Endometrium (tissue), 2 donors: Measurements from ENCODE around the gene VASP.

Experiments used
- FAIRE-seq: peaks from 2 replicates; lab custom pipeline; 2012; peaks lifted over from hg19 to GRCh38; lab: Jason Lieb, UNC
- donor health status: control.
- donor health status: control.

VASP gene

DNA sequence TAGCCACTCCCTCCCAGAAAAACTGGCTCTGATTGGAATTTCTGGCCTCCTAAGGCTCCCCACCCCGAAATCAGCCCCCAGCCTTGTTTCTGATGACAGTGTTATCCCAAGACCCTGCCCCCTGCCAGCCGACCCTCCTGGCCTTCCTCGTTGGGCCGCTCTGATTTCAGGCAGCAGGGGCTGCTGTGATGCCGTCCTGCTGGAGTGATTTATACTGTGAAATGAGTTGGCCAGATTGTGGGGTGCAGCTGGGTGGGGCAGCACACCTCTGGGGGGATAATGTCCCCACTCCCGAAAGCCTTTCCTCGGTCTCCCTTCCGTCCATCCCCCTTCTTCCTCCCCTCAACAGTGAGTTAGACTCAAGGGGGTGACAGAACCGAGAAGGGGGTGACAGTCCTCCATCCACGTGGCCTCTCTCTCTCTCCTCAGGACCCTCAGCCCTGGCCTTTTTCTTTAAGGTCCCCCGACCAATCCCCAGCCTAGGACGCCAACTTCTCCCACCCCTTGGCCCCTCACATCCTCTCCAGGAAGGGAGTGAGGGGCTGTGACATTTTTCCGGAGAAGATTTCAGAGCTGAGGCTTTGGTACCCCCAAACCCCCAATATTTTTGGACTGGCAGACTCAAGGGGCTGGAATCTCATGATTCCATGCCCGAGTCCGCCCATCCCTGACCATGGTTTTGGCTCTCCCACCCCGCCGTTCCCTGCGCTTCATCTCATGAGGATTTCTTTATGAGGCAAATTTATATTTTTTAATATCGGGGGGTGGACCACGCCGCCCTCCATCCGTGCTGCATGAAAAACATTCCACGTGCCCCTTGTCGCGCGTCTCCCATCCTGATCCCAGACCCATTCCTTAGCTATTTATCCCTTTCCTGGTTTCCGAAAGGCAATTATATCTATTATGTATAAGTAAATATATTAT lies 33.3 kb upstream of the VASP start:
- no peak for FAIRE-seq

DNA sequence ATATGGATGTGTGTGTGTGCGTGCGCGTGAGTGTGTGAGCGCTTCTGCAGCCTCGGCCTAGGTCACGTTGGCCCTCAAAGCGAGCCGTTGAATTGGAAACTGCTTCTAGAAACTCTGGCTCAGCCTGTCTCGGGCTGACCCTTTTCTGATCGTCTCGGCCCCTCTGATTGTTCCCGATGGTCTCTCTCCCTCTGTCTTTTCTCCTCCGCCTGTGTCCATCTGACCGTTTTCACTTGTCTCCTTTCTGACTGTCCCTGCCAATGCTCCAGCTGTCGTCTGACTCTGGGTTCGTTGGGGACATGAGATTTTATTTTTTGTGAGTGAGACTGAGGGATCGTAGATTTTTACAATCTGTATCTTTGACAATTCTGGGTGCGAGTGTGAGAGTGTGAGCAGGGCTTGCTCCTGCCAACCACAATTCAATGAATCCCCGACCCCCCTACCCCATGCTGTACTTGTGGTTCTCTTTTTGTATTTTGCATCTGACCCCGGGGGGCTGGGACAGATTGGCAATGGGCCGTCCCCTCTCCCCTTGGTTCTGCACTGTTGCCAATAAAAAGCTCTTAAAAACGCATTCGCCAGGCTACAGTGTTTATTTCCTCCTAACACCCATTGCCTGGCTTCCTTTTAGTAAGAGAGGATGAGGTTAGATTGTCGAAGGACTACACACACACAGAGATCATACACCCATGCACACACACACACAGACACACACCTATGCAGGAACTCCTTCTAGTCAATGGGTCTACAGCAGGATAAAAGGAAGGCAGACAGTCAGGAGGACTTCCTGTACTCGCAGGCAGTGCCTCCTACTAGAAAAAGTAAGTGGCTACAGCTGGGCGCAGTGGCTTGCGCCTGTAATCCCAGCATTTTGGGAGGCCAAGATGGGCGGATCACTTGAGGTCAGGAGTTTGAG lies 32.4 kb upstream of the VASP start:
- no peak for FAIRE-seq

DNA sequence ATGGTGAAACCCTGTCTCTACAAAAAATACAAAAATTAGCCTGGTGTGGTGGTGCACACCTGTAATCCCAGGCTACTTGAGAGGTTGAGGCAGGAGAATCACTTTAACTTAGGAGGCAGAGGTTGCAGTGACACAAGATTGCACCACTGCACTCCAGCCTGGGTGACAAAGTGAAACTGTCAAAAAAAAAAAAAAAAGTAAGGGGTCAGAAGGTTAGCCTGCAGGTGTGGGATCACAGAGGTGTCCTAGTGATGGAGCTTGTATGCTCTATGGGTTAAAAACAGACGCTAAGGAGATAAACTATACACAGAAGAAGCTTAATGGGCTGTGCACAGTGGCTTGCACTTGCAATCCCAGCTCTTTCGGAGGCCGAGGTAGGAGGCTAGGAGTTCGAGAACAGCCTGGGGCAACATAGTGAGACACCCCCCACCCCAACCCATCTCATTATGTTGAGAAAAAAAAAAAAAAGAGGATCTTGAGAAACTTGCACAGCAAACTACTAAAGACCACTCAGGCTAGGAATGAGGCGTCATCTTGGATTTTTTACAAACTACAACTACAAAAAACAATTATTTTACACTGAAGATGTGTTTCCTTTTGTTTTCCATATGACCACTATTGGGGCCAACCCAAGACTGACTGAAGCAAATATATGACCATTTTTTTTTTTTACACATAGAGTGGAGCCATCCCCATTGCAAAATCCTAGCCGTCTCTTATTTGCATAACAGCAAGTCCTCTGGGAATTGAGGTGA lies 31.6 kb upstream of the VASP start:
- FAIRE-seq = no peak

DNA sequence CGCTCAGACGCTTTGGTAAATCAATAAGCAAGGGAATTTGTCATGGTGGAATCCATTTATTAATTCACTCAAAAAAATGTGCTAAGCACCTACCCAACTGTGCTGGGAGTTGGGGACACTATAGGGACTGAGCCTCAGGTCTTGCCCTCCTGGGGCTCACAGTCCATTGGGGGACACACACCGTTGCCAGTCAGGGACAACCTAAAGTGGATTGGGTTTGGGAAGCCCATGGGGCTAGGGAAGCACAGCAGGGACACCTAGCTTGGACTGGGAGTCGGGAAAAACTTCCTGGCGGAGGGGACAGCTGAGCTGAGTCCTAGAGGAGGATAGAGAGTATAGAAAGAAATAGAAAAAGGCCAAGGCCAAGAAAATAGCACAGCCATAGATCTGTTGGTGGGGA lies 31.0 kb upstream of the VASP start:
- FAIRE-seq = no peak

DNA sequence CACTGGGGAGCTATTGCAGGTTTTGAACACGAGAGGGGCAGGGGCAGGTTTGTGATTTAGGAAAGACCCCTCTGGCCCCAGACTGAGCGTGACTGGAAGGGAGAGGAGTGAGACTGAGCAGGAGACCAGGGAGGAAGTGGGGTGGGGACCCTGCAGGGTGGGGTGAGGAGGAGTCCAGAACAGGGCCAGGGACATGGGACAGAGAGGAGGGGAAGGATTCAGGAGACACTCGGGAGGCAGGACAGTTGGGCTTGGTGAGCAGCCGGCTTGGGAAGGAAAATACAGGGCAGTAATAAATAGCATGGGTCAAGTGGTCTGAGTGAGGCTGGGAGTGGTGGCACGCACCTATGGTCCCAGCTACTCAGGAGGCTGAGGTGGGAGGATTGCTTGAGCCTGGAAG lies 30.1 kb upstream of the VASP start:
- FAIRE-seq = no peak

DNA sequence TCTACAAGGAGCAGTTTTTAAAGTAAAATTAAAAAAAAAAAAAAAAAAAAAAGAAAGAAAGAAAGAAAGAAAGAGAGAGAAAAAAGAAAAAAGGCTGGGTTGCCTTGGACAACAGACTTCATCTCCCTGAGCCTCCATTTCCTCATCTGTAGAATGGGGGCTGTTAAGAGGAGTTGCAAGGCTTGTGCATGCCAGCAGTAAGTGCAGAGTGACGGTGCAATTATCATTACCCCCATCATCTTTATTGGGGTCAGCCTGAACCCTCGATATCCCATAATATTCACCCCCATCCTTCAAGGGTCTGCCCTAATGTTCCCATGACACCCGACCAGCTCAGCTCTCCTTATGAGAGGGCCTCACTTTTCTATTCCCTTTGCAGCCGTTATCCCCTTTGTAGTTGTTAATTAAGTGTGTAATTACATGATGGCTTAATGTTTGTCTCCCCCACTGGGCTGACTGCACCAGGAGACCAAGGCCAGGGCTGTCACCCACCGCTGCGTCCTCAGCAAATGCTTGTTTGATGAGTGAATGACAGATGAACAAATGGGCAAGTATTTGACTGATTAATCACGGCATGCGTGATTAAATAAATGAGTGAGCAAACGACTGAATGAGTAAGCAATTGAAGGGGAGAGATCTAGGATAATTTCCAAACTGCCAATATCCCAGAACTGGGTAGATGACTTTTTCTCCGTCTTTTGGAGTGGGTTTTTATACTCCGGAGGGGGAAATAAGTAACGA lies 29.4 kb upstream of the VASP start:
- no peak for FAIRE-seq

DNA sequence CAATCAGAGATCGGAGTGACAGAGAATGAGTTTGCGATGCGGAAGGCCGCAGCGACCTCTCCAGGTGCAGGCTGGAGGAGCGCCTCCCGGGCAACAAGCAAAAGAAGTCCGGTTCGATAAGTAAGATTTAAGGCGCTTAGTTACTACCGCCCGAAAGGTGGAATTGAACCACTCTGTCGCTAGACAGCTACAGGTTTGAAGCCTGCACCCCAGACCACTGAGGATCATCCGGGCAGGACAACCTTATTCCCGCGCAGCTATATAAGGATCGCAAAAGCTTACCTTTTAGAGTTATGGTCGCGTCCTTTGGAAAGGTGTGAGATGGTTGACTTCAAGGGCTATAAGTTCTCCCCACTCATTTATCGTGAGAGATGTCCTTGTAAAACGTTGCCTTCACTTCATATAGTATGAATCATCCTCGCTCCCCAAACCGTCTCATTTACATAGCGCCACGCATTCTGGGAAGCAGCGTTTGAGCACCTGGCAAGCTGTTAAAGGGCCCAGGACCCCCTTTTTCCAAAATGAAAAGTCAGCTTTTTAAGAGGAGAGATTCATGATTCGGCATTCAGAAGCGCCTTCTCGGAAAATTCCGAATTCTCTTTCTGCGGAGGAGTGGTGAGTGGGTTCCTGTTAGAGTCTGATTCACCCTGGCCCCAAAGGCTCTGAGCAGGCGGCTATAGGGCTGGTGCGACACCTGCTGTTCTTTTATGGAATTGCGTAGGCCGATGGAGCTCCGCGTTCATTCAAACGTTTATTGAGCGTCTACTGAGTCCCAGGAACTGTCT lies 28.6 kb upstream of the VASP start:
- FAIRE-seq = peak; percentile 77

DNA sequence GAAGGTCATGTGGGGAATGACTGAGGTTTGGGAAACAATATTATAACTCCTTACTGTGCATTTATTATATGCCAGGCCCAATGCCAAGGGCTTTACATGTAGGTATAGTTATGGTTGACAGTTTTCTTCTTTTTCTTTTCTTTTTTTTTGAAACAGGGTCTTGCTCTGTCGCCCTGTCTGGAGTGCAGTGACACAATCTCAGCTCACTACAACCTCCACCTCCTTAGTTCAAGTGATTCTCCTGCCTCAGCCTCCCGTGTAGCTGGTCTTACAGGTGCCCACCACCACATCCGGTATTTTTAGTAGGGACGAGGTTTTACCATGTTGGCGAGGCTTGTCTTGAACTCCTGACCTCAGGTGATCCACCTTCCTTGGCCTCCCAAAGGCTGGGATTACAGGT lies 24.2 kb upstream of the VASP start:
- FAIRE-seq = no peak

DNA sequence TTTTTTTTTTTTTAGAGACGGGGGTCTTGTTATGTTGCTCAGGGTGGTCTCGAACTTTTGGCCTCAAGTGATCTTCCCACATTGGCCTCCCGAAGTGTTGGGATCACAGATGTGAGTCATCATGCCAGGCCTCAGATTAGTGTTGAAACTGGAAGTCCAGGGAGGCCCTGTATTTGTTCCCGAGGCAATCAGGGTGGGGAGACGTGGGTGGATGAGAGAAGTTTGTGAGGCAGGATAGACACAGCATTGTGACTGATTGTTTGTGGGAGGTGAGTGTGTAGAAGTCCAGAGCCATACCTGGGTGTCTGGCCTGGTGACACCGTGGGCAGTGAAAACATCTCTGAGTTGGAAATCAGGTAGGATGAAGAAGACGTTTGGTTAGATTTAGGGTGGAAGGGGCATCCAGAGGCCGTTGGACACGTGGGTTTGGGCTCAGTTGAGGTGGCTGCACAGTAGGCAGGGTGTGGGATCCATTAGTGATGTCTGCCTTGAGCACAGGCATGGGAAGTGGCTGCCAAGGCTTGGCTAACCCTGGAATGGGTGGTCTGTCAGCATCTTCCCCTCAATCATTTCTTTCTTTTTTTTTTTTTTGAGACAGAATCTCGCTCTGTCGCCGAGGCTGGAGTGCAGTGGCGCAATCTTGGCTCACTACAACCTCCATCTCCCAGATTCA lies 22.9 kb upstream of the VASP start:
- FAIRE-seq = no peak

DNA sequence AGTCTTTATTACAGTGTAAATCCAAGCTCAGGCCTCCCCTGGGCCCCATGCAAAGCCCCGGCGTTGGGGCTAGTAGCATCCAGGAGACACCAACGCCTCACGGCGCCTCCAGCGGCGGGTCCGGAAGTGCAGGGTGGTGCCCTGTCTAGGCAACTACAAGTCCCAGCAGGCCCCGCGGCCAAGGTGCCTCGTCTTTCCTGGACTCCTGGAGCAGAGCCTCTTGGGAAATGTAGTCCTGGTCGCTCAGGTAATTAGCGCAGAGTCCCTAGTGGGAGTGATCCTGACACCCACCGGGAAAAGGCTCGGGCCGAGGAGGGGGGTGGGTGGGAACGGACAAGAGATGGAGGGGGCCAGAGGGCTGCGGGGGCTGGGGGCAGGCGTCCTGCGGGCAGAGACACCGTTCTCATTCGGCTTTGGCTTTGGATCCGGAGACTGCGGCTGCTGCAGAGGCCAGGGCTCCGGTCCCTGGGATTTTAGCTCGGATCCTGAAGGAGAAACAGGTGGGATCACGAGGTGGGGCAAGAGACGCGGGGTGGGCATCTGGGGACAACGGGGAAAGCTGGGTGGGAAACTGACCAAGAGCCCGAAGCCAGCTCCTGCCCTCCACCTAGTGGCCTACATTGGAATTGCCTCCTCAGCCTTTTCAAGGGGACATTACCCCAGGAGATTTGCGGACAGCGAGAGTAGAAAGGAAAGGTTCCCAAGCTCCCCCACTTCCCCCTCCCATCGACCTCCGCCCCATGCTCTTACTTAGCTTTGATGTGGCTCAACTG lies 21.8 kb upstream of the VASP start:
- peak; percentile 33 for FAIRE-seq

DNA sequence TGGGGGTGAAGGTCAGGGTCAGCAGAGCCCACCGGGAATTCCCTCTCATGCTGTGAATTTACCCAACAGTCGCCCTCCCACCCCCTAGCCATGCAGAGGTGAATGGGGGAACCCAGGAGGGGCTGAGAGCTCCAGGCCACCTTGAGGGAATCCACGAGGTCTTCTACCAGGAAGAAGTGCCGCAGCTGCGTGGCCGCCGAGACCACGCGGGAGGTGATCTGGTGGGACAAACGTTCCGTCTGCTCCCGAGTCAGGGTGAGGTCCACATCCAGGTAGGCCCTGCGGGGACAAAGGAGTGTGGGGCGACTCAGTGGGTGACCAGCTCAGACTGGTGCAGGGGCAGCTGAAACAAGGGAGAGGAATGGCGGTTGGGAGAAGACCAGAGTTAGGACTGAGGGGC lies 18.6 kb upstream of the VASP start:
- FAIRE-seq = no peak

DNA sequence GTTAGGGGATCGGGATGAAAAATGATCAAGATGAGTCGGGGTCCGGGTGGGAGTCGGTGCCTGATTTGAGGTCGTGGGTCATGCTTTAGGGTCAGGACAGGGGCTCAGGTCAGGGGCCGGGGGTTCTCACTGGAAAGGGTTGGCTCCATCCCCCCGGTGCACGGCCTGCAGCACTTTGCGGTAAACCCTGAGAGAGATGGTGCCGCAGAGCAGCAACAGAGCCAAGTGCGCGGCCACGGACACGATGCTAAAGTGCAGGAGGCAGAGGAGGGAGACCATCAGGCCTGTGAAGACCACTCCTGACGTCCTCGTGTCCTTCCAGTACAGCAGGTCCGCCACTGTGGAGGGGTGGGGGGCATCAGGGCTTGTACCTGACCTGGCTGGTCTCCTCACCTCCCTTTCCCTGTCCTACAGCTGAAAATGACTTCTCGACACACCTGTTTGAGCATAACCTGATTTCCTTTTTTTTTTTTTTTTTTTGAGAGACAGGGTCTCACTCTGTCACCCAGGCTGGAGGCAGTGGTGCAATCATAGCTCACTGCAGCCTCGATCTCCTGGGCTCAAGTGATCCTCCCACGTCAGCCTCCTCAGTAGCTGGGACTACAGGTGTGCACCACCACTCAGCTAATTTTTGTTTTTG lies 17.9 kb upstream of the VASP start:
- FAIRE-seq = no peak

DNA sequence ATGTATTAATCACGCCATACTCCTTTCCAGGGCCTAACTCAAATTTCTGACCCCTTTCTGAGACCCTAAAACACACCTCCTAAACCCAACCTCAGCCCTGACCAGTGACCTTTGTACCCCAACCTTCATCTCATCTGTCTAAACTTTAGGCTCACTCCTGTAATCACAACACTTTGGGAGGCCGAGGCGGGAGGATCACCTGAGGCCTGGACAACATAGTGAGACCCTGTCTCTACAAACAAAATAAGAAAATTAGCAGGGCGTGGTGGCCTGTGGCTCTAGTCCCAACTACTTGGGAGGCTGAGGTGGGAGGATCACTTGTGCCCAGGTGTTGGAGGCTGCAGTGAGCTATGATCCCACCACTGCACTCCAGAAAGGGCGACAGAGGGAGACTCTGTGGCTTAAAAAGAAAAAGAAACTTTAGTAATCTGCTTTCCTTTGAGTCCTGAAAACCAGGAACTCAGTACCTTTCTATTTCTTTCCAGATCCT lies 15.1 kb upstream of the VASP start:
- FAIRE-seq = no peak

DNA sequence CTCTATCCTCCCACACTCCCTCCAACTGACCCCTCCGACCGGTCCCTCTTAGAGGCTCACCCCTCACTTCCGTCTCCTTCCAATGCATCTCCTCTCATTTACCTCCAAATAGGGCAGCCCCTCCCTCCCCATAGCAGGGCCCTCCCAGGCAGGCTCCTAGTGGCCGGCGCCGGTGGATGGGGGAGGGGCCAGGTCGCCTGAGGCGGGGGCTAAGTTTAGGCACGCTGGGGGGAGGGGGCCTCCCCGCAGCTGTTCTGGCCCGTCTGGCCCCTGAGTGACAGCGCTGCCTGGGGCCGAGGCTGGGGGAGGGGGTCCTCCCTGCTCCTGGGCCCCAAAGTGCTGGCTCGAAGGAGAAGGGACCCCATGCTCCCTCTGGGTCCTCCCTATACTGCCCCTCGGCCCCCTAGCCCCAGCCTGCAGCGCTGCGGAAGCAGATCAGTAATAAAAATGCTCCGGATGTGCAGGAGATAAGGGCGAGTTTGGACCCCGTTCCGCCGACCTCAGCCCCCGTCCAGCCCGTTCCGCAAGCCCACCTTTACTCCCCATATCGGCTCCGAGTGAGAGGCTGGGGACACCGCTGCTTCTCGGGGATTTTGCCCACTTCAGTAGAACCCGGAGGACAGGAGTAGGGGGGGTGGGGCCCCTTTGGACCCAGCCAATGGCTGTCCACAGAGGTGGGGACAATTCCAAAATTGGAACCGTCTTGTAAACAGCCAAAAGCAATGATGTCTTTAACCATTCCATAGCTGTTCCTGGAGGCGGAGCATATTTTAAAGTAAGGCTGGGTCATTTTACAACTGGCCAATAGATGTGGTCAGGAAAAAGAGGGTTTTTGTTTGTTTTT lies 14.4 kb upstream of the VASP start:
- peak; percentile 54 for FAIRE-seq

DNA sequence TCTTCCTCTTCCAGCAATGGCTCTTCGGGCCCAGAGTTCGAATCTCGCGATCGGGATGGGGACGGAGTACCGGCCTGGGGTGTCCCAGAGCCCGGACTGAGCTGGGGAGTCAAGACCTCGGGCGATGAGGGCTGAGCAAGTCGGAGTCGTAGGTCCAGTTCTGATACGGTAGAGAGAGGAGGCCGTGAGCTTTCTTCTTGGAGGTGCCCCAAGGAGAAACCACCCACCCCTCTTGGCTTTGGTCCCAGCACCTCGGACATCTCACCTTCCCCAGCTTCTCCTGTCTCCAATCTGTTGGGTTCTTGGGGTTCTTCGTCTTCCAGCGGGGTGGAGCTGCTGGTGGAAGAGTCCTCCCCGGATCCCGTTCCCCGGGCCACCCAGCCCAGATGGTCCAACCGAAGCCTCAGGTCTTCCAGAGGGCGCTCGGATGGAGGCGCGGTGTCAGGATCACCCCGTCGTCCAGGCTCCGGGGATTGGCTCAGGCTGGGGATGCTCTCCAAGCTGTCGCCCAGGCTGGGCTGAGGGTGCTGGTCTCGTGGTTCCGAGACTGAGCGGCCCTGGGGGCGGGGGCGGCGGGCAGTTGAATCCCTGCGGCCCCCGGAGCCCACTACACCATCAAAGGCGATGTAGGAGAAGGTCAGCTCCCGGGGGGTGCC lies 12.9 kb upstream of the VASP start:
- FAIRE-seq = no peak

DNA sequence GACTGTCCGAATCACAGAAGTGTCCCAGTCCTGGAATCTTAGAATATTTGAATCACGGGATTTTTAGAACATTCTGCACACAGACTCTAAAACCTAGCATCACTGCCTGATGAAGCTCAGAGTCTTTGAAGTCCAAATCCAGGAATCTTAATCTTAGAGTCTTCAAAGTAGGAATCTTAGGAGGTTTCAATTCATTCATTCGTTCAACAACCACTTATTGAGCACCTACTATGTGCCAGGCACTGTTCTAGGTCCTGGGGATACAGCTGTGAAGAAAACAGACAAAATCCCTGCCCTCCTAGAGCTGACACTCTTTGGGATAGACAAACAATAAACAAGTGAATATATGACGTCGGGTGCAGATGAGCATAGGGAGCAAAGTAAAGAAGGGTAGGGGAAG lies 12.1 kb upstream of the VASP start:
- no peak for FAIRE-seq

DNA sequence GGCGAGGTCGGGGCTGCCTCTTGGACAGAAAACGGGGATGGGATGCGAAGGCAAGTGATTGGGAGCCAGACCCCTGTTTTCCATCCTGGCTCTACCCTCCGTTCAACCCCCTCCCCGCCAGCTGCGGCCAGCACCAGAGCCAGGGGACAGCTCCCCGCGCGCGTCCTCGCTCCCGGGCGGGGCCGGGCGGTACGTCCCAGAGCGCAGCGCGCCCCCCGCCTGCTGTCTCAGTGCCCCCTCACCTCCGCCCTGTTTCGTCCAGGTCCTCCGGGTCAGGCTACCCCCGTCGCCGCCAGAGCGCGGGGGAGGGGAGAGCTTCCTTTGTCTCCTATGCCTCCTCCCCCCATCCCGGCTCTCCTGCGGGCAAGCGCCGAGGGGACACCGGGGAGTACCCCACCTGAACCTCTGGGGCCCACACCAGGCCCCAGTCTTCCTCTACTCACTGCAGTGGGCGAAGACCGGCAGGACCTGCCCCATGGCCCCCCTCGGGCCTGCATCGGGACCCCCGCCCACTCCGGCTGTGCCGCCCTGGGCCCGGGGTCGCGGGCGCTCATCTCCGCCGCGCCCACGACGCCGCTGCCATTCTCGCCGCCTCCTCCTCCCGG lies 10.8 kb upstream of the VASP start:
- no peak for FAIRE-seq
